Thoracic aorta endothelial cell (primary cell): ENCODE data around the gene ACTL6A. TPM values are rescaled to one million over a fixed set of nuclear protein-coding genes. Genes with fewer than 3 reads are reported as not detected.

Experiments used
- small RNA-seq: library from RNA; depleted of rRNA; stranded (forward); fragments of <200 nt; gene quantifications from one replicate; pipeline ENCODE3, GENCODE V24; 2012
- total RNA-seq: library from RNA; depleted of rRNA; stranded (reverse); fragments of >200 nt; gene quantifications from 2 replicates; pipeline ENCODE4 v1.2.3, GENCODE V29; 2012

ACTL6A gene
- total RNA-seq = 79.9 and 92.3 TPM in 2 replicates

GRCh38 chr3:179562591-179563270 is at the start of gene ACTL6A:
Gene ACTL6A (plus strand): TSS chr3:179562926. CDS start chr3:179563093, 167 bp downstream.

GRCh38 chr3:179604321-179605078 is 41.8 kb downstream of the ACTL6A start, which contains the start of the genes MRPL47 and NDUFB5:
Gene MRPL47 (minus strand): TSS chr3:179604638. CDS start chr3:179604624, 14 bp downstream.
Gene NDUFB5 (plus strand): TSS chr3:179604794. CDS start chr3:179604816, 22 bp downstream.

Small RNA genes lying within 50 kb of the gene (small RNA-seq; reads per million reads assigned to genes)
- gene AC090425.1 = not detected
- gene RF01210 = not detected

Other genes starting within 250 kb of the ACTL6A start
- 68.1 and 74.2 TPM in 2 replicates for gene ZNF639, start 239.9 kb upstream of the ACTL6A start, total RNA-seq
- 57.5 and 74.1 TPM in 2 replicates for gene MFN1, start 215.2 kb upstream of the ACTL6A start, total RNA-seq
- gene GNB4, start 111.5 kb upstream of the ACTL6A start, total RNA-seq = 113 and 119 TPM in 2 replicates
- gene MRPL47, start 41.7 kb downstream of the ACTL6A start, total RNA-seq = 48.3 and 50.6 TPM in 2 replicates
- 118 and 124 TPM in 2 replicates for gene NDUFB5, start 41.9 kb downstream of the ACTL6A start, total RNA-seq
- 18.9 and 22.9 TPM in 2 replicates for gene USP13, start 90.1 kb downstream of the ACTL6A start, total RNA-seq